Epithelial cell of alveolus of lung (primary cell): ENCODE measurements around the gene BTNL2. TPM values are rescaled to one million over a fixed set of nuclear protein-coding genes. Genes with fewer than 3 reads are reported as not detected.

Experiments
- total RNA-seq: library from RNA; depleted of rRNA; stranded (reverse); fragments of >200 nt; gene quantifications from 2 replicates; pipeline ENCODE4 v1.2.1, GENCODE V29; 2015

Gene BTNL2
- total RNA-seq: not detected in 2 replicates

GRCh38 chr6:32406857-32407256 is at the start of gene BTNL2:
BTNL2 (minus strand) TSS chr6:32407181; CDS start chr6:32407123, 58 bp downstream.

DNA sequence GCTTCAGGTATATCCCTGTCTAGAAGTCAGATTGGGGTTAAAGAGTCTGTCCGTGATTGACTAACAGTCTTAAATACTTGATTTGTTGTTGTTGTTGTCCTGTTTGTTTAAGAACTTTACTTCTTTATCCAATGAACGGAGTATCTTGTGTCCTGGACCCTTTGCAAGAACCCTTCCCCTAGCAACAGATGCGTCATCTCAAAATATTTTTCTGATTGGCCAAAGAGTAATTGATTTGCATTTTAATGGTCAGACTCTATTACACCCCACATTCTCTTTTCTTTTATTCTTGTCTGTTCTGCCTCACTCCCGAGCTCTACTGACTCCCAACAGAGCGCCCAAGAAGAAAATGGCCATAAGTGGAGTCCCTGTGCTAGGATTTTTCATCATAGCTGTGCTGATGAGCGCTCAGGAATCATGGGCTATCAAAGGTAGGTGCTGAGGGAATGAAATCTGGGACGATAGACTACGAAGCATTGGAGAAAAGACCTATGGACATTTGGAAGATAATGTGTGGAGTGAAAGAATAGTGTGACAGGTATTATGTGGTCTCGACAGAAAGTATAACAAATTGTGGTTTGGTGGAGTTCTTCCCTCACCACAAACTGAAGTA is 32.7 kb upstream of the BTNL2 start, which contains the start of gene HLA-DRA:
HLA-DRA (plus strand) TSS at position 286 of the 613 bp plus-strand sequence; CDS start at position 350, 64 bp downstream.

DNA sequence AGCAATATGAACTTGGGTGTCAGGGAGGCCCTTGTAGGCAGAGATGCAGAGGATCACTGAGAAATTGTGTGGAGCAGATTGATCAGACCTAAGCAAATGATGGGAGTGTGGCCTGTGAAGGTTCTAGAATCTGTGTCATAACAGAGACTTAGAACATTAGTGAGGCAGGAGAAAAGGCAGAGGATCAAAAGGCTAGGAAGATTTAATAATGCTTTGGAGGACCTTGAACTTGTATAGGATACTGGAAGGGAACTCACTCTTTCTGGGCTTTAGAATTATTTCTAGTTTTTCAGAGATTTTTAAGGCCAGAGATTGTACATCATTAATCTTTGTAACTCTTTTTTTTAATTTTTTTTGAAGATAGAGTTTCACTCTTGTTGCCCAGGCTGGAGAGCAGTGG is 35.2 kb downstream of the BTNL2 start, which contains the start of gene TSBP1:
TSBP1 (minus strand) TSS at position 101 of the 400 bp plus-strand sequence. CDS start 197 bp downstream, outside the sequence.

Other genes with a start within 250 kb of the BTNL2 start
- 1.0 and 9.7 TPM in 2 replicates for gene EGFL8, start 242.6 kb downstream of the BTNL2 start, total RNA-seq
- gene AGPAT1, start 231.1 kb downstream of the BTNL2 start, total RNA-seq: 78.7 and 117 TPM in 2 replicates
- gene RNF5, start 228.8 kb downstream of the BTNL2 start, total RNA-seq: 55.0 and 69.3 TPM in 2 replicates
- 0.65 and 7.7 TPM in 2 replicates for gene AGER, start 222.9 kb downstream of the BTNL2 start, total RNA-seq
- gene PBX2, start 217.0 kb downstream of the BTNL2 start, total RNA-seq: 40.1 and 40.2 TPM in 2 replicates
- 9.7 and 17.7 TPM in 2 replicates for gene GPSM3, start 214.5 kb downstream of the BTNL2 start, total RNA-seq
- 3.2 and 4.0 TPM in 2 replicates for gene NOTCH4, start 183.1 kb downstream of the BTNL2 start, total RNA-seq
- not detected in 2 replicates for gene TSBP1, start 35.3 kb downstream of the BTNL2 start, total RNA-seq
- gene HLA-DRA, start 32.7 kb upstream of the BTNL2 start, total RNA-seq: not detected in 2 replicates
- gene HLA-DRB5, start 123.1 kb upstream of the BTNL2 start, total RNA-seq: not detected in 2 replicates
- gene HLA-DRB1, start 182.7 kb upstream of the BTNL2 start, total RNA-seq: not detected in 2 replicates
- gene HLA-DQA1, start 230.2 kb upstream of the BTNL2 start, total RNA-seq: not detected in 2 replicates